Measurements from ENCODE around the gene SPRY4. TPM values are rescaled to one million over a fixed set of nuclear protein-coding genes. Genes with fewer than 3 reads are reported as not detected.

The SPRY4 gene, protein sequence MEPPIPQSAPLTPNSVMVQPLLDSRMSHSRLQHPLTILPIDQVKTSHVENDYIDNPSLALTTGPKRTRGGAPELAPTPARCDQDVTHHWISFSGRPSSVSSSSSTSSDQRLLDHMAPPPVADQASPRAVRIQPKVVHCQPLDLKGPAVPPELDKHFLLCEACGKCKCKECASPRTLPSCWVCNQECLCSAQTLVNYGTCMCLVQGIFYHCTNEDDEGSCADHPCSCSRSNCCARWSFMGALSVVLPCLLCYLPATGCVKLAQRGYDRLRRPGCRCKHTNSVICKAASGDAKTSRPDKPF
- 55.0 and 55.6 TPM in 2 replicates for total RNA-seq

DNA sequence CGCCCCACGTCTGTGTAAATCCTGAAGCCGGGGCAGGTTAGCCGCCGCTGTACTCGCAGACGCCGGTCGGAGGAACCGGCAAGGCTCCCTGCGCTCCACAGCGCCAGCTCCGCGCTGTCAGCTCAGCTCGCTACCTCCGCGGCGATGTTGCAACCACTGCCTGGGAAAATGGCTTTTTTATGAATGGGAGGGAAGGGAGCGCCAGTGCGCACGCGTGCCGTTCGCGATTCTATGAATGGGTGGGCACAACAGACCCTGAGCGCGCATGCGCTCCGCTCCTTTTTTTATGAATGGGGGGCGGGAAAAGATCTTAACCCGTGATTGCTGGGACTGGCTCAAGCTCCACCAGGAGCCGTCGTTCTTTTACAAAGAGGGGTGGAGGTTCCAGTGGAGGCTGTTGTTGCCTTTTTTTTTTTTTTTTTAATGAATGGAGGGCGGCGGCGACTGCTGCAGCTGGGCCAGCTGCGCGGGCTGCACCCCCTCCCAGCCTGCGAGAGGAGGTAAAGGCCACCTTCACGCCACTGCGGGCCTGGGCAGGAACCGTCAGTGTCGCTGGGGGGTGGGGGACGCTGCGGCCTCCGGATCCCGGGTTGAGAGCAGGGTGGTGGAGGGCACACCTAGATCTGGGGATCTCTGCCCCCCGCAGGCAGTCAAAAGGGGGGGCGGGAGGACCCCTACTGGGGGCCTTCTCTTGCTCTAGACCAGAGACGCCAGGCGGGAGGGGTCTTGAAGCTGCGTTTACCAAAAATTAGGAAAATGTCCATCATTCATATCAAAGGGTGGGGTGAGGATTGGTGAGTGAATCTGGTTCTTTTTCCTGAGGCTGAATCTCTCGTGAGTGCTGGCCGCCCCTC, at the start of gene SPRY4:
Gene SPRY4 (minus strand): TSS at position 151 of the 854 bp plus-strand sequence. CDS start 9,913 bp downstream, outside the sequence.

Other genes starting within 250 kb of the SPRY4 start
- gene NDFIP1, start 216.2 kb downstream of the SPRY4 start, total RNA-seq = 53.1 and 60.2 TPM in 2 replicates

All from mammary microvascular endothelial cell (primary cell).